Measurements from ENCODE around the gene RGS6.
A peak's percentile ranks its signal among the peaks of the same experiment; 100 is the strongest.

The RGS6 gene

DNA sequence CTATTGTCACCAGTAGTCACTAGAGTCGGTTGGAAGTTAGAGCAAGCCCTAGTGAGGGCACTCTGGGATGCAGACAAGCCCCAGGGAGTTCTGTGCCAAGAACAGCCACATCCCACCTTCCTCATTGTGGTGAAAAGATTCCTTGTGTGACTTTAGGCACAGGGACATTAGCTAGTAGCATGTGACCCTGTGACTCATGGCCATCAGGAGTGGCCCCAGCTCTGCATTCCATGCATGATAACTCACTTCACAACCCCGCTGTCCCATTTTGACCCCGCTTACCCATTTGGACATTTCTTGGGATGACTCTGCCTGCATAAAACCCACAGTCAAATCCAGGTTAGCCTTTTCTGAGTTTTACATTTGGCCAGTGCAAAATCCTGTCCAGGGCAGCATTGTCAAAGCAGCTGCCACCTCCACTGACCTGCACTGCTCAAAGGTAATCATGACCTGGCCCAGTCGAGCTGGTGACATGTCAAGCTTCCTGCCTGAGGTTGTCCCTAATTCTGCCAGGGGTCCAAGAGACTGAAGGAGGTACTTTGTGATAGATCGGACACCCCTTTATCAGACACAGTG, 531.1 kb downstream of the RGS6 start:
- DNase-seq: no peak

DNA sequence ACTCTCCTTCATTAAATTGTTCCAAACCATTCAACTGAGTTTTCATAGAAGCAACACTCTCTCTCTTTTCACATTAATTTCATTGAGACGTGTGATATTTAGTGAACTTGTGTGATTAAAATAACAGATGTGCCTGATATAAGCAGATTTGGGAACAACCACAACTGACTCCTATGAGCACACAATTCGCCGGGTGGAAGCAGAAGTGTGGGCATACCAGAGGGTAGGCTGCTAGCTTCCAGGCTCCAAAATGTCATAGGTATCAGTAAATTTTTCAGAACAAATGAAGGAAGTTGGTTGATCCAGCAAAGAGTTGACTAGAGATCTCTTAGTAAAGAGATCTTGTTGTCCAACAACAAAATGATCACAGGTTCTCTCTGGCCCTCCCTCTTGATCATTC, 532.0 kb downstream of the RGS6 start:
- DNase-seq: no peak

DNA sequence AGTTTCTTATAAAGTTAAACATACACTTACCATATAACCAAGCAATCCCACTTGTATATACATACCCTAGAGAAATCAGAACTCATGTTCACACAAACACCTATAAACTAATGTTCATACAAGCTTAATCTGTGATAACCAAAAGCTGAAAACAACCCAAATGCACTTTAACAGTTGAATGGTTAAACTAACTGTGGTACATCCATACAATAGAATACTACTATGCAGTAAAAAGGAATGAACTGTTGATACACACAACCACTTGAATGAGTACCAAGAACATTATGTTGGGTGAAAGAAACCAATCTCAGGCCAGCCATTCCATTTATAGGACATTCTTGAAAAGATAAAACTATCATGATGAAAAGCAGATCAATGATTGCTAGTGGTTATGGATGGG, 534.1 kb downstream of the RGS6 start:
- DNase-seq: no peak

DNA sequence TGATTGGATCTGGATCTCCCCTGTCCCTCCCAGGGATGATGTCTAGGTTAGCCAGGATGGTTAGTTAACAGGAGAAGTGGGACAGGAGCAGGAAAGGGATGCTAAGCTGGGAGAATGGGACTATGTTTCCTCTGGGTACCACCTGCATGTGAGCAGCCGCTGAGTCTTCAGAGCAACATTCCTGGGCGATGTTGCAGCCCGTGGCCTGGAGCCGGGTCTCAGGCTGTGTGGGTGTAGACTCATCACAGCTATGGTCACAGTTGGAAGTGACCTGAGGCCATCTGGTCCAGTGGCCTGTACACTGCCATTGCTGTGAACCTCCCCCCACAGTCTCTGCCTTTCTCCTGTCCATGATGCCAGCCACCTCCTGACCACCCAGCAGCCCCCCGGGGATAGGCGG, 539.1 kb downstream of the RGS6 start:
- DNase-seq: no peak

DNA sequence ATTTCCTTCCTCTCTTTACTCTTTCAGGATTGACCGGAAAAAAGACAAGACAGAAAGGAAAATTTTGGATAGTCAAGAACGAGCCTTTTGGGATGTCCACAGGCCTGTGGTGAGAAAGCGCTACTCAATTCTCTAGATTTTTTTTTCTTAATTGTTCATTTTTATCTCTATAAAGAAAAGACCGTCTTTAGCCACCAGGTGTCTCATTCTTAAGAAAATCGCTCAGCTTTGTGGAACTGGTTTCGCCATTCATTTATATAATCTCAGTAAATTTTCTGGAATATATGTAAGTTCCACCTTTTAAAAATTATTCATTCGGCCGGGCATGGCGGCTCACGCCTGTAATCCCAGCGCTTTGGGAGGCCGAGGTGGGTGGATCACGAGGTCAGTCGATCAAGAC, 540.6 kb downstream of the RGS6 start:
- DNase-seq: no peak

DNA sequence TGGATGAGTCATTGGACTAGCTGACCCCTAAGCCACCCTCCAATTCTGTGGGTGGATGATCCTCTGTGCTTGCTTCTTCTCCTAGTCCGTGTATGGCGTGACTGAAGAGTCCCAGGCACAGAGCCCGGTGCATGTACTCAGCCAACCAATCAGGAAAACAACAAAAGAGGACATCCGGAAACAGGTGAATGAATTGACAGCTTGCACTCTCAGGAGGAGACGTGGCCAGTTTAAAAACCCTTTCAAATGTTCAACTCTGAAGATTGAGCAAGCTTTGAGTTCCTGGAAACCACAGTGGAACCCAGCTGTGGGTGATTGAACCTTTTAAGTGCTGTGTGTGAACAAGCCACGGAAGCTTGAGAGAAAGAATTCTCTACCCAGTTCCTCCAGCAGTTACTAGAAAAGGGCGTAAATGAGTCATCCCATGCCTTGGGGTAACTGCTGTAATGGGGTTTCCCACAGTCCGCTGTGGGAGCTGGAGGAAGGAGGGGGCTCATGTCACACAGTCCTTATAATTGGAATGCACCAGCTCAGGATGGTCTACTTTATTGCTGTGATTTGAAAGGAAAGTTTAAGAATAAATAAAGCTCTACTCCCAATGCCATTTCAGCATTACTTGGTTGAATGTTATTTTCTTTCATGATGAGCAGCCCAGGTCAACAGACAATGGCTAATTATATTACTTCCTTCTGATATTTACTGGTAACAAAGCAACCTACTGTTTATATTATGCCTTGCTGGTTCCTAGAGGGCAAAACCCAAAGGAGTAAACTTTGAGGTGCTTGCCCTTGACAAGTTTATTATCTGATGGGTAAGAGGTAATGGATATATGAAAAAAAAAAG, 544.6 kb downstream of the RGS6 start:
- peak in 2 of 5 donors; percentile 3 to 98 for DNase-seq

DNA sequence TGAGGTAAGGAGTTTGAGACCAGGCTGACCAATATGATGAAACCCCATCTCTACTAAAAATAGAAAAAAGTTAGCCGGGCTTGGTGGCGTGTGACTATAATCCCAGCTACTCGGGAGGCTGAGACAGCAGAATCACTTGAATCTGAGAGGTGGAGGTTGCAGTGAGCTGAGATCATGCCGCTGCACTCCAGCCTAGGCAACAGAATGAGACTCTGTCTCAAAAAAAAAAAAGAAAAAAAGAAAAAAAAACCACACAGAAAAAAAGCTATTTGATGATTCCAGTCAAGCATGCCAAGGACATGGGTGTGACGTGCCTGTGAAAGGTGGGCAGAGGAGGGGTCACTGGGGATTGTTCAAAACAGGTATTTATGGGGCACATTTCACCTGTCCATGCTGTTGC, 545.3 kb downstream of the RGS6 start:
- peak in 1 of 5 donors; percentile 53 for DNase-seq

DNA sequence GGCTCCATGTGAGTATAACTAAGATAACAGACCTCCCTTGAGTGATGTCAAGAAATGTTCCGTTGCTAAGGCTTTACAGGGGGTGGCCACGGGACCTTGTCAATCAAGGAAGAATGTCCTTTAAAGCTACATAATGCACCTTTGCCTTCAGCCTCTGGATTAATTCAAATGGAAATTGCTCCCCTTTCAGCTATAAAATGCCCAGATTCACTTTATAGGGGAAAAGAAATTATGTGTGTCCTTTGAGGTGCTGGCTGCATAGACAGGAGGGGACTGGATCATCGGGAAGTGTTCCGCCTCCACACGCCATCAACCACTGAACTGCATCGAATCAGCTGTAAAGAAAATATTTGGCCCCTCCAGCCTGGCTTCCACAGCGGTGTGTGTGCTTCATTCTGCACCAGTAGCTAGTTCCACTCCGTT, 546.3 kb downstream of the RGS6 start:
- no peak for DNase-seq

DNA sequence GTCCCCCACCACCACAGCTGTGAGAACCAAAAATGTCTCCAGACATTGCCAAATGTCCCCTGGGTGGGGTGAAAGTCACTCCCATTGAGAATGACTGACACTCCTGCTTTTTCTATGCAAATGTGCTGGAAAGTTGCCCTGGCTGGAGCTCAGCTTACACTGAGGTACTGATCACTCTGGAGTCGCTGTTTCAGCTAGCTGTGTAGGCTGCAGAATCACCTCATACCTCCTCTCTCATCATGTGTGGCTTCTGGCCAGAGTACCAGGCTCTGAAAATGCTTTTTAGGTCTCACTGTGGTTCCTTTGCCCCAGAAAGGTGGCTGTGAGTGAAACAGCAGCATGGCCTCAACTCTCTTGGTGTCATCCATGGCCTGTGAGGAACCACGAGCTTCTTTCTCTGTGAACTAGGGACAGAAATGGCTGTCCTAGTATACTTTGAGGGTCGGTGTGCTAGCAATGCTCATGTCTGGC, 547.3 kb downstream of the RGS6 start:
- peak in 1 of 5 donors; percentile 14 for DNase-seq

DNA sequence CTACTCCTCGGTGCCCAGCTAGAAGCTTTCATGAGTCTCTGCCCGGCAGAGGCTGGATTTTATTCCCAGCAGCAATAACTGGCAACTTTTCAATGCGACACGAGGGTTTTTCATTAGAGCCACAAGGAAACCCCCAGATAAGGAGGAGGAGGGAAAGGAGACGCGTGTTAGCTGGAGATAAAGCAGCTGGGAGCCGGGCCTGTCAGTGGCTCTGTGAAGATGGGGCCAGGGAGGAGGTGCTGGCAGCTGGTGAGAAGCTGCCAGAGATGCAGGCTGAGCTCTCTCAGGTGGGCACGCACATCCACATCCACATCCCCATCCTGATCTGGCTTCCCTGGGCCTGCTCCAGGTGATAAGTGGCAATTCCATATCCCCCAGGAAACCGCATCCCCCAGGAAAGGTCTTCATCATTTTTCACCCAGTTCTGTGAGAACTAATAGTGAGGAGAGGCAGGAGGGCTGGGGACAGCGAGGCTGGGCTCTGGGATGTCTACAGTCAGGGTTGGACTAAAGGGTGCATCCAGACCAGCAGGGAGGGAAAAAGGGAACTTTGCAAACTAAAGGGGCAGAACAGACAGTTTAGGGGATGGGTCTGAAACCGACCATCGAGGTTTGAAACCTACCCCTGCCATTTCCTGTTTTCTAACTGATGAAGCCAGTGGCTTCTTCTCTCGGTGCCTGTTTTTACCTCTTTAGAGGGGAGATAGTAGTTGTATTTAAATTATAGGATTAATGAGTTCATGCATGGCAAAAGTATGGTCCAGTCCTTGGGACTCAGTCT, 548.4 kb downstream of the RGS6 start:
- peak in 1 of 5 donors; percentile 43 for DNase-seq

DNA sequence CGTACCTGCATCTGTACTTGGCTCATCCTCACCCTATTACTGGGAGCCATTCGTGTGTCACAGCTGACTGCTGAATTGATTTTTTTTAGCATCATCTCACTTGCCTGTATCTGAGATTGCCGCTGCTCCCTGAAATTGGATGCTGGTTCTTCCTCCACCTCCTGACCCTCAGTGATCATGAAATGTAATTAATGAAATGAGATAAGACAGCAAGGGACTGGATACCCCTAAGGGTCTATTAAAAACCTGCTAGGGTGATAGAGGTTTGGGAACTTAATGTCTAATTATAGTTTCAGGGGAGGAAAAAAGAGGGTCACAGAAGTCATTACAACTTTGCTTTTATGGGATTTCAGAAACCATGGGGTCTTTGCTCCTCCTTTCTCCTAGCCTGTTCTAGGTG, 551.1 kb downstream of the RGS6 start:
- no peak for DNase-seq

DNA sequence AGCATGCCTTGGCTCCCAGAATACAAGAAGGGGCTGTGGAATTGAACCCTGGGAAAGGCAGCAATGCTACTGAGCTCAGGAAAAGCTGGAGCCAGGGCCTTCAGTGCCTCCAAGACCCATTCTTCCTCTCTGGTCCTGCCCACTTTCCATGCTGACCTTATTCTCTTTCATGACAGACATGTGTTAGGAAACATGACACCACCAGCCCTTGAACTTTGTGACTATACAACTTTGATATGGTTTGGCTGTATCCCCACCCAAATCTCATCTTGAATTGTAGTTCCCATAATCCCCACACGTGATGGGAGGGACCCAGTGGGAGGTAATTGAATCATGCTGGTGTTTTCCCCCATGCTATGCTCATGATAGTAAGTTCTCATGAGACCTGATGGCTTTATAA, 553.5 kb downstream of the RGS6 start:
- DNase-seq: no peak

DNA sequence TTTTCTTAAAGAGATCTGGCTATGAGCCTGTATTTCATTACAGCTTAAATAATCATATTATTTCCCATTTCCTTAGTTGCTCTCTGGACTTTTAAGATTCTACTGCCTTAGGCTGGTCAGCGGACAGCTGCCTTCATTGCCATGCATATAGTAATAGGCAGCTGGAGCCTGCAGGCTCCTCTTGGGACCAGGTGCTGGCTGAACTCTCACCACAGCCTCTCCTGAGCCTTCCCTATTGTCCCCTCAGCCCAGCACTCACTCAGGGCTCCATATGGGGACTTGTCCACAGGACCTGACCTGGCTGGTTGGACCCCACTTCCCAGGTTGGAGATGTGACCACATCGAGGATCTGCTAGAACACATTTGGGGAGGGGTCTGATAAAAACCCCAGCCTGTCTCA, 556.3 kb downstream of the RGS6 start:
- DNase-seq: no peak

DNA sequence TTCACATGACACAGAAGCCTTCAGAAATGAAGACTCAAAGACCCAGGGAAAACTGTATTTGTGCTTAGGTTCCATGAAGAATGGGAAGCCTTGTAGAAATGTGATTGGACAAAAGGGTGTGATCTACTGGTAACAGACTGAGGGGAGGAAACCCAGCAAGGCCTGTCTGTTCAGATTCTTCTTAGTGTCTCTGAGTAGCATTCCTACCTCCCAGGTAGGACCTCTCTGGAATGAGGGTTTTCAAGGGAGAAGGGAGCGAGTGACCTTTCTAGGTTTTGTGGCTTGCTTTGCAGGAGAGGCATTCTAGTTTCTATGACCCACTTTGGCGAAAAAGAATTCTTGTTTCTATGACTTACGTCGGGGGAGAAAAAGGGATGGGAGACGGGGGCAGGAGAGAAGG, 560.0 kb downstream of the RGS6 start:
- no peak for DNase-seq

DNA sequence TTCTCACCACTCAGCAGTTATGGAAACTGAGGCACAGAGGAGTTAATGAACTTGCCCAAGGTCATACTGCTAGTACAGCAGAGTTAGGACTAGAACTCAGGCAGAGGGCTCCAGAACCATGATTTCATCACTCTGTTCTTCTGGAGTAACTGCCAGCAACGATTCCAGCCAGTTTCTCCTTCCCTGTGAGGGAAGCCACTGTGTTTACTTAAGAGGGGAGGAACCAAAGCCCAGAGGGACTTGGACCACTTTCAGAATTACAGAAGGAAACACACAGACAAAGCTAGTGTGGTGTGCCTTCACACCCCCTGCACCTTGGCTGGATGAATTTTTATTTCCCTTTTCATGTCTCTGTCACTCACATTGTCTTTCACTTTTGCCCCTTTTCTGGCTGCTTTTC, 563.4 kb downstream of the RGS6 start:
- DNase-seq: no peak

DNA sequence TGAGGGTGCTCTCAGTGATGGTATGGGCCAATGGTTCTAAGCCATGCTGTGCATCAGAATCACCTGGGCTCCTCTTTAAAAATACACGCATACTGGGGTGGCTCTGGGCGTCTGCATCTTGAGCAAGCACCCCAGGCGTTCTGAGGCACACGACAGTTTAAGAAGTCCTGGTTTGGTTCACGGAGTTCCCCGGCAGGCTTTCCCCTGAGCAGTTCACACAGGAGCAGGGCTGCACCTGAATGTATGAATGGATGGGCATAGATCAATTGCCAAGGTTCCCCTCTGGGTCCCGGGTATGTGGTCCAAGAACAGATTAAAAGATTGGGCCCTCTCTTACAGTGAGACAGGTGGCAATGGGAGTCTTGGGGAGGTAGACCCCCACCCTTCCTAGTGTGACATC, 566.4 kb downstream of the RGS6 start:
- DNase-seq: no peak

DNA sequence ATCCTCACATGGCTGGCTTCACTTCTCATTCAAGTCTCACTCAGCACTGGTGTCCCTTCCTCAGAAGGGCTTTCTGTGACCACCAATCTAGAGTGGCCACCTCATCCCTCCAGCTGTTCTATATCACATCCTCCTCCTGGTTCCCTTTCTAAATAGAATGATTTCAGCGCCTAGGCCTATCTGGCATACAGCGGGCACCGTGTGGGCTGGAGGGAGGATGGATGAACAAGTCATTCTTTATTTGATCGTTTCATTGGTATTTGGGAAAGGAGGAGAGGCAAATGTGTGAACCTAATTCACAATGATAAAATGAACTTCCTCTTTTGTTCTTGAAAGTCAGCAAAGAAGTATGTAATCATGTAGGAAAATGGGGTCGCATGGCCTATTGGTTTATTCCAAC, 567.5 kb downstream of the RGS6 start:
- no peak for DNase-seq

DNA sequence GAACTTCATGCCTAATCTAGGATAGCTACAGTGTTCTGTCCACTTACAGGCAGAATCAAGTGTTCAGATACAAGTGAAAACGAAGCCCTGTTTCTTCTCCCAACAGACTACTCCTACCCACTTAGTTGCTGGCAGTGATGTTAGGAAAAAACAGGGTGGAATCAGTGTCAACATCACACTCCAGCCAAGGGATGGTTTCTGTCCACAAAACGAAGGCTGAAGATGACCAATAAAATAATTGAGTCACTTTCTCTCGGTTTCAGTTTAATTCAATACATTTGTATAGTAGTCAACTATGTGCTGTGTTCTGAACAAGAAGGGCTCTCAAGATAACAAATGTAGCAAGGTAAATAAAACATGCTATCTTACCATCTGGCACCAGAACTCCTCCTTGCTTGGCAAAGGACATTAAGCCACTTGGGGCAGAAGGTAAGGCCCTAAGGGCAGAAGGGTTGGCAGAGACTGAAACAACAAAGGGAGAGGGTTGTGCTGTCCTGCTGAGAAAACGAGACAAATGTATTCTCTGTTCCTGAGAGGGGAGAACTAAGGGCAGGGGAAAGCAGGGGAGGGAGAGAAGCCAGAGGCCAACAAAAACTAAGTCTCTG, 568.1 kb downstream of the RGS6 start:
- no peak for DNase-seq

DNA sequence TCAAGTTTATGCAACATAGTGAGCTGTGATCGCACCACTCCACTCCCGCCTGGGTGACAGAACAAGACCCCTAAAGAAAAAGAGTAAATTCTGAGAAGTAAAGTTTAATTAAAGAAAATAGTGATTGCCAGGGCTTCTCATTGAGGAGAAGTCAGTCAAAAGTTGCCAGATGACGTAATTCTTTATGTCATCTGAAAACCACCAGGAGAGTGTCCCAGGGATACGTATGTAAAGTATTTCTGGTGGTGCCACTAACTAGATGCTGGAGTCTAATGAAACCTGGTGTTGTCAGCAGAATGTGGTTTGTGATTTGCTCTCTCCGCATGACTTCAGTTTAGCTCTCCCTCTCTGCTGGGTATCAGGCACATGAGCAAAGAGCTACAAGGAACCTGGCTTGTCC, 569.2 kb downstream of the RGS6 start:
- DNase-seq: no peak

DNA sequence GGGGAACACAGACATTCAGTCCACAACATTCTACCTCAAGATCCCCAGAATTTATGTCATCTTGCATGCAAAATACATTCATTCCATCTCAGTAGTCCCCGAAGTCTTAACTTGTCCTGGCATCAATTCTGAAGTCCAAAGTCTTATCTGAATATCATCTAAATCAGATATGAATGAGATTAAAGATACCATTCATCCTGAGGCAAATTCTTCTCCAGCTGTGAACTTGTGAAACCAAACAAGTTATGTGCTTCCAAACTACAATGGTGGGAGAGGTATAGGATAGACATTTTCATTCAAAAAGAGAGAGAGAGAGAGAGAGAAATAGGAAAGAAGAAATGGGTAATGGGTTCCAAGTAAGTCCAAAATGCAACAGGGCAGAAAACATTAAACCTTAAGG, 571.0 kb downstream of the RGS6 start:
- DNase-seq: no peak

DNA sequence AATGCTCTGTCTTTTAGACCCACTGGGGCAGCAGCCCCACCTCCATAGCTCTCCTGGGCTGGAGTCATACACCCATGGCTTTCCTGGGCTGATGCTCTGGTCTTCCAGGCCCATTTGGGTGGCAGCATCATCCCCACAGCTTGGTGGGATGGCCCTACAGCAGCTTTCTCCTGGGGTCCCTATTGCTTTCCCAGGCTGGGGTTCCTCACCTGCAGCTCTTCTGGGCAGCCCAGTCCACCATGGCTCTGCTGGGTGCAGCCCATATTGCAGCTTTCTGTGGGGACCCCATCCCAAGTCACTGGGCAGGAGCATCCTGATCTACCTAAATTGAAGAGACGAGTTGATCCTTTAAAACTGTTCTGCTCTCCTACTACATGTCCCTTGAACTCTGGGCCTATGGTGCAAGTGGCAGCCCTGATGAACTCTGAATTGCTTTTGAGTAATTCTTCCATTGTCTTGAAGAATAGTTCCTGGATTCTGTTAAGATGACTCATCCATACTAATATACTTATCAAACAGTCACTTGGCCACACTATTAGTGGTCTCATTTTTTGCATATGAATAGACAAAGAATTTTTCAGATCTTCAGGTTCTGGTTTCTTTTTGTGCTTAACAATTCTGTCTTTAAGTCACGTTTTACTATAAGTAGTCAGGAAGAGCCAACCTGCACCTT, 571.6 kb downstream of the RGS6 start:
- DNase-seq: no peak

DNA sequence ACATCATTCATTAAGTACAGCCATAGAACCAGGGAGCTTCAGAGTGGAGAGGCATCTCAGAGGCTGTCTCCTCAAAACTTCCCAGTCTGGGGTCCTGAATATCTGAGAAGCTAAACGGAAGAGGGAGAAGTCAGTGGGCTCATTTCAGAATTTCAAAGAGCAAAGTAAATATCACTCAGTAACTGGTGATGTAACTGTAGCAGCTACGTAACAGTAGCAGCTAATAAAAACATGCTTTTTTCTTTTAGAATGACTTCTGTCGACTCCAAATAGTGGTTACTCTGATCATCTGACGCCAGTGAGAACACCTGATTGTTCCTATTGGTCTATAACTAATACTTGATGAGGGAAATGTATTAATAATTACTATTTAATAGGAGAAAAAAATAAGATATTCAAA, 578.3 kb downstream of the RGS6 start:
- no peak for DNase-seq

DNA sequence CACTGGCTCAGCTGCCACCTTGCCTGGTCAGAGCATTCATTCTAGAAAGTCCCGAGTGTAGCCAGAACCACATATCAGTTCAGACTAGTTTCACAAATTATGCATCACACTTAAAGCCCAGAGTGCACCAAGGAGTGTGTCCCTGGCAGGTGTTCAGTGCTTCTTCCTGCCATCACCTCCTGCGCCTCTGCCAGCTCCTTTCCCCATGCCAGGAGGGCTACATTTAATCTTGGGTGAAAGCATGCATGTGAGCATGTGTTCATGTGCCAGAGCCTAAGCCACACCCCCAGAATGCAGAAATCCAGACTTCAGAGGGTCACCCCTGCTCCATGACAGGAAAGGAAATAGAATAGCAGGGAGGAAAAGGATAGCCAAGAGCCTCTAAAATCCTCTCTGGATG, 580.1 kb downstream of the RGS6 start:
- no peak for DNase-seq
